ENCODE measurements around the gene EPHA4. TPM values are rescaled to one million over a fixed set of nuclear protein-coding genes. Genes with fewer than 3 reads are reported as not detected.

Gene EPHA4
- total and polyA plus RNA-seq, 4 donors = 54.5 to 60.9 (median 57.2) TPM

DNA sequence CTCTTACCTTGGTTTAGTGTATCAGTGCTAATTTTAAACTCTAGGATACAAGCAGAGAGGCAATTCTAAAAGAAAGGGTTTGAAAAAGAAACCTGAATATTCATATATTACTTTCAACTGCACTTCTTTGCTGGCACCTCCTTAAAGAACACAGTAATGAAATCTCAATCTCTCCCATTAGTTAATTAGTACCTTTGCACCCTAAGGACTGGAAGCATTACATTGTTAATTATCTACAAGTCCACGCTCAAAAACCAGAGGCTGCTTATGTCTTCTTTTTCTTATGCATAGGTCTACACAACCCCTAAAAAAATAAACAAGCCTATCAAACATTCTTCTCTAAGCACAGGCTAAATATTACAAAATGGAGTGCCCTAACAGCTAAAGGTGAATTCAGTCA lies 20.2 kb downstream of the EPHA4 start:
- Histone ChIP-seq H3K9me3 (ENCODE audit: control insufficient read depth, insufficient read depth, low read length) (no peaks in the 10 kb centered on the region), H3K36me3 (ENCODE audit: control insufficient read depth, insufficient read depth, low read length) (no peaks in the 10 kb centered on the region), H3K4me1 (ENCODE audit: control insufficient read depth, insufficient read depth, low read length) (peaks cover 8% of the 10 kb centered on the region), H3K27me3 (ENCODE audit: control insufficient read depth, insufficient read depth, low read length) (no peaks in the 10 kb centered on the region), H3K4me3 (ENCODE audit: low read depth, low read length) (no peak overlapping the region), H3K27ac (ENCODE audit: low read depth, low read length) (no peak overlapping the region)
- no peak for DNase-seq (ENCODE audit: low read depth in 4 of 6, low spot score in 6 of 6)
- whole genome bisulfite sequencing (ENCODE audit: insufficient coverage) = 100% methylated on average over 1 of the region's 1 CpG

DNA sequence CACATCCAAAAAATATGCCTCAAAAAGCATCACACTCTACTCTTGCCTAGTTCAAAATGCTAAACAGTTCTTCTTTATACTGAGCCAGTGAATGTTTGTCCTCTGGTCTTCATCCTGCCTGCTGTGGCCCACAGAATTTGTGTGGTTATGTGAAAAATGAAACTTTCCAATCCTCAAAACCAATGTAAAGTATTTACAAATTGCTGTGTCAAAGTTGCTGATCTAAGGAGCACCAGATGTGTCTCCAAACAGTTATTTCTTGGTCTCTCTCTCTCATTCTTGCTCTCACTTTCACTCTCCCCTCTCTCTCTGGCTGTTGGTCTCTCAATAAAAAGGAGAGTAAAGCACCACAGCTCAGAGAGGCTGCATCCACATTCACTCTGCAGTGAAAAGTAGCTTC lies 23.0 kb downstream of the EPHA4 start:
- H3K36me3 ChIP-seq (ENCODE audit: control insufficient read depth, insufficient read depth, low read length) = no peaks in the 10 kb centered on the region
- H3K27me3 ChIP-seq (ENCODE audit: control insufficient read depth, insufficient read depth, low read length) = no peaks in the 10 kb centered on the region
- H3K9me3 ChIP-seq (ENCODE audit: control insufficient read depth, insufficient read depth, low read length) = no peaks in the 10 kb centered on the region
- no peak for DNase-seq (ENCODE audit: low read depth in 4 of 6, low spot score in 6 of 6)
- no peaks in the 10 kb centered on the region for H3K4me1 ChIP-seq (ENCODE audit: control insufficient read depth, insufficient read depth, low read length)
- no peak overlapping the region for H3K27ac ChIP-seq (ENCODE audit: low read depth, low read length)
- H3K4me3 ChIP-seq (ENCODE audit: low read depth, low read length) = no peak overlapping the region

DNA sequence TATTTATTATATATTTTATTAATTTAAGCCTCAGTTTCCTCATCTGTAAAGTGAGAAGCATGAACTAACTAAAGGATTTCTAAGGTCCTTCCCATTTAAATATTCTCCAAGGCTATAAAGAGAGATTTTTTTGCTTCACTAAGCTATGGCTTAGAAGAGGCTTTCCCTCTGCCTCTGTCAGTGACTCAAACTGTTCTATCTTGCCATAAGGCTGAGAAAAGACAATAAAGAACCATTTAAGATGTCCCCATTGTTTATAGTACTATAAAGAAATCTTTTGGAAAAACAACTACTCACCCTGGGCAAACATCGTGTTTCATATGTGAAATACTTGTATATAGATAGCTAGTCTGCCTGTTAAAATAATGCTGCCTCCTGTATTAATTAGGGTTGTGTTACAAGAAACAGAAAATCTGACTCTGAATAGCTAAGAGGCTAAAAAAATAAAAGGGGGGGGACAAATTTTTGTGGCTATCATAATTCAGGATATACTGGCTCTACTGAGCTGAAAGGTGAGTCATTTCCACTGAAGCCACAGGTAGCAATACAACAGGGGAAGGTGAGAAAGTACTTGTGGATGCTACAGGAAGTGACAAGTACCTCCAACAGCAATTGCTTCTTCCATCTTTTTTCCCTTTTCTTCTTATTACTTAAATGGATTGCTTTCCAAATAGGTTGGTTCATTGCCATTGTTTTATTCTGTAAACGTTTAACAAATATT lies 25.4 kb downstream of the EPHA4 start:
- Histone ChIP-seq H3K36me3 (ENCODE audit: control insufficient read depth, insufficient read depth, low read length) (no peaks in the 10 kb centered on the region), H3K27me3 (ENCODE audit: control insufficient read depth, insufficient read depth, low read length) (no peaks in the 10 kb centered on the region), H3K4me1 (ENCODE audit: control insufficient read depth, insufficient read depth, low read length) (no peaks in the 10 kb centered on the region), H3K4me3 (ENCODE audit: low read depth, low read length) (no peak overlapping the region), H3K9me3 (ENCODE audit: control insufficient read depth, insufficient read depth, low read length) (no peaks in the 10 kb centered on the region), H3K27ac (ENCODE audit: low read depth, low read length) (no peak overlapping the region)
- WGBS (ENCODE audit: insufficient coverage) = no CpG with 5 or more reads among the region's 2 CpGs
- no peak for DNase-seq (ENCODE audit: low read depth in 4 of 6, low spot score in 6 of 6)

DNA sequence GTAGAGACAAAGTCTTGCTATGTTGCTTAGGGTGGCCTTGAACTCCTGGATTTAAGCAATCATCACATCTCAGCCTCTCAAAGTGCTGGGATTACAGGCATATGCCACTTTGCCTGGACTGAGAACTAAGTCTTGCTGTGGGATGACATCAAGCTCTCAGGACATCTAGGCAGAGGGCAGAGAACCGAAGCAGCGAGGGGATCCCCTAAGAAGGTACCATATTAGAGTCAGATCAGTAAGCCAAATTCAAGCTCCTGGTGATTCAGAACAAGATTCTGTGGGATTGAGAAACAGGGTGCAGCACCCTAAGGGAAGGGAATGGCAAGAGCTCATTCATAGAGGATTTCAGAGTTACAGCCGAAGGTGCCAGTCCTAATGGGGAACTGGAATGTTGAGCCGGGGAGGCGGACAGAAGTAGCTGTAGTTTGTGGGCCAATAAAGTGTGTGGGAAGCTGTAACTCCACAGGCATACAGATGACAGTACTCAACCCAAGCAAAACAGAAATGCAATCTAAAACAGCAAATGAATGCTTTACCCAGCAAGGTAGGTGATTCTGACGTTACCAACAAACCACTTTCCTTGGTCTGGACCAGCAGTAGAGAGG lies 30.9 kb downstream of the EPHA4 start:
- DNase-seq (ENCODE audit: low read depth in 4 of 6, low spot score in 6 of 6) = no peak
- no peak overlapping the region for H3K27ac ChIP-seq (ENCODE audit: low read depth, low read length)
- WGBS (ENCODE audit: insufficient coverage) = 95% methylated on average over 3 of the region's 6 CpGs

DNA sequence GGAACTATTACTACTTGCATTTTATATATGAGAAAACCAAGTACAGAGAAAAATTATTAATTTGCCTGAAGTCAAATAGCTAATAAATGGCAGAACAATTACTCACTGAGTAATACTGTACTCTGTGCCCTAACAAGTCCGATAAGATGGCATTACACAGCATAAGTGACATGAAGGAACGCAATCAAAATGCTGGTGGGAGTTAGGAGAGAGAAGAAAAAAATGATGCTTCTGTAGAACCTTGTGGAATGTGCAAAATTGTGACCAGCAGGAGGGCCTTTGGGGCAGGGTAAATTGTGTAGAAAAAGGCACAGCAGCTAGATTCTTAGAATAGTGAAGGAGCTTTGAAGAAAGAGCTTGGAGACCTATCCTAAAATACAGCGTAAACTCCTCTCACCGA lies 32.9 kb downstream of the EPHA4 start:
- Histone ChIP-seq H3K4me1 (ENCODE audit: control insufficient read depth, insufficient read depth, low read length) (no peaks in the 10 kb centered on the region), H3K27me3 (ENCODE audit: control insufficient read depth, insufficient read depth, low read length) (no peaks in the 10 kb centered on the region), H3K9me3 (ENCODE audit: control insufficient read depth, insufficient read depth, low read length) (no peaks in the 10 kb centered on the region), H3K36me3 (ENCODE audit: control insufficient read depth, insufficient read depth, low read length) (no peaks in the 10 kb centered on the region), H3K4me3 (ENCODE audit: low read depth, low read length) (no peak overlapping the region), H3K27ac (ENCODE audit: low read depth, low read length) (no peak overlapping the region)
- no peak for DNase-seq (ENCODE audit: low read depth in 4 of 6, low spot score in 6 of 6)
- 100% methylated on average over 2 of the region's 4 CpGs for WGBS (ENCODE audit: insufficient coverage)

More for the DNA sequence above, 30.9 kb downstream of the EPHA4 start:
- Histone ChIP-seq H3K9me3 (ENCODE audit: control insufficient read depth, insufficient read depth, low read length) (no peaks in the 10 kb centered on the region), H3K36me3 (ENCODE audit: control insufficient read depth, insufficient read depth, low read length) (no peaks in the 10 kb centered on the region), H3K4me3 (ENCODE audit: low read depth, low read length) (no peak overlapping the region), H3K27me3 (ENCODE audit: control insufficient read depth, insufficient read depth, low read length) (no peaks in the 10 kb centered on the region), H3K4me1 (ENCODE audit: control insufficient read depth, insufficient read depth, low read length) (no peaks in the 10 kb centered on the region)

DNA sequence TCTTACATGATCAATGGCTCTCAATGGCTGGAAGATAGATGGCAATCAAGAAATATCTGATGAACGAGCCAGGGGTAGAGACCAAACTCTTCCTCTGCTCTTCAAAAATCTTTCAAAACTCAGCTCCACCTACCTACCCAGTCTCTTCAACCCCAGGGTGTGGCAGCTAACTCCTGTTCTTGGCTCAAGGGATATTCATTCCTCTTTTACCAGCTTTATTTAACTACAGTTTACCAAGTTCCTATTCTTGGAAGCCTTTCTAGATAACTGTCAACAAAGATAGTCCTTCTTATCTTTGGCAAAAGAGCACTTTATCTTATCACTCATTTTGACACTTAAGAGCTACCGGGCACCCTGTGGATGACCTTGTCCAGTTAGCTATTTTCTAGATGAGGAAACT lies 36.3 kb downstream of the EPHA4 start:
- H3K27ac ChIP-seq (ENCODE audit: low read depth, low read length) = no peak overlapping the region
- no peaks in the 10 kb centered on the region for H3K27me3 ChIP-seq (ENCODE audit: control insufficient read depth, insufficient read depth, low read length)
- H3K9me3 ChIP-seq (ENCODE audit: control insufficient read depth, insufficient read depth, low read length) = no peaks in the 10 kb centered on the region
- H3K36me3 ChIP-seq (ENCODE audit: control insufficient read depth, insufficient read depth, low read length) = no peaks in the 10 kb centered on the region
- peaks cover 6% of the 10 kb centered on the region for H3K4me1 ChIP-seq (ENCODE audit: control insufficient read depth, insufficient read depth, low read length)
- no peak for DNase-seq (ENCODE audit: low read depth in 4 of 6, low spot score in 6 of 6)
- no peak overlapping the region for H3K4me3 ChIP-seq (ENCODE audit: low read depth, low read length)
- WGBS (ENCODE audit: insufficient coverage) = 80% methylated on average over 1 of the region's 2 CpGs

DNA sequence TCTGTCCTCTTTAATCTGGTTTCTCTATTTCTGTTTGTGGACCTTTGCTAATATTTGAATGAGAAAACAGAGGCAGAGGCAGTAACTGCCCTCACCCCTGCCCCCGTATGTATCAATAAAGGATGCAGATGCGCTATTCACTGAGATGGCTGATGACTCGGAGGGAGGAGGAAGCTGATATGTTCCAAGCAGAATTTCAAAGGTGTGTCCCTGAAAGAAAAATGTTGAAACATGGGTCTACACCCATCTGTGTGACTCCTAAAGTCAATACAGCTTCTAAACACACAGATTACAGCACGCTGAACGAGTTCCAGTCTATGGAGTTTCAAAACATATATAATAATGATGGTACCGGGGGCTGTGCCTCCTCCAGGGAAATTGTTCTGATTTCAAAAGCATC lies 38.8 kb downstream of the EPHA4 start:
- Histone ChIP-seq H3K36me3 (ENCODE audit: control insufficient read depth, insufficient read depth, low read length) (no peaks in the 10 kb centered on the region), H3K27ac (ENCODE audit: low read depth, low read length) (no peak overlapping the region), H3K4me1 (ENCODE audit: control insufficient read depth, insufficient read depth, low read length) (peaks cover 9% of the 10 kb centered on the region), H3K4me3 (ENCODE audit: low read depth, low read length) (no peak overlapping the region), H3K9me3 (ENCODE audit: control insufficient read depth, insufficient read depth, low read length) (no peaks in the 10 kb centered on the region), H3K27me3 (ENCODE audit: control insufficient read depth, insufficient read depth, low read length) (no peaks in the 10 kb centered on the region)
- WGBS (ENCODE audit: insufficient coverage) = 89% methylated on average over 3 of the region's 6 CpGs
- no peak for DNase-seq (ENCODE audit: low read depth in 4 of 6, low spot score in 6 of 6)

DNA sequence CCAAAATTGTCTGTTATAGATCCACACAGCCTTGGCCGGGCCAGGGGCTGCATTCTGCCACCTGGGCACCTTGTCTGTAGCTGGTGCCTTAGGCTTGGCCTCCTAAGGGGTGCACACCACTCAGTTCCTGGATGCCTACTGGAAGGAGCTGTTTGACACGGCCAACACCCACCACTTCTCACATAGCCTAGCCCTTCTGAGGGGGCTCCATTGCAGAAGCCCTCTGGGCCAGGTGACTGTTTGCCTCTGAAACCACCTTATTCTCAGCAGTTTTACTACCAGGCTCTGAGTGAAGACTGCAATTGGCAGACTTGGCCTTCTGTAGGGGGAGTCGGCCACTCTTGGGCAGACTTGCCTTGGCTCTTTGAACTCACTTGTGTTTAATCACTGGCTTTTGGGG lies 39.5 kb downstream of the EPHA4 start:
- H3K4me3 ChIP-seq (ENCODE audit: low read depth, low read length) = no peak overlapping the region
- no peaks in the 10 kb centered on the region for H3K27me3 ChIP-seq (ENCODE audit: control insufficient read depth, insufficient read depth, low read length)
- peaks cover 9% of the 10 kb centered on the region for H3K4me1 ChIP-seq (ENCODE audit: control insufficient read depth, insufficient read depth, low read length)
- no peaks in the 10 kb centered on the region for H3K36me3 ChIP-seq (ENCODE audit: control insufficient read depth, insufficient read depth, low read length)
- WGBS (ENCODE audit: insufficient coverage) = 94% methylated on average over 1 of the region's 3 CpGs
- no peaks in the 10 kb centered on the region for H3K9me3 ChIP-seq (ENCODE audit: control insufficient read depth, insufficient read depth, low read length)
- DNase-seq (ENCODE audit: low read depth in 4 of 6, low spot score in 6 of 6) = no peak
- no peak overlapping the region for H3K27ac ChIP-seq (ENCODE audit: low read depth, low read length)

DNA sequence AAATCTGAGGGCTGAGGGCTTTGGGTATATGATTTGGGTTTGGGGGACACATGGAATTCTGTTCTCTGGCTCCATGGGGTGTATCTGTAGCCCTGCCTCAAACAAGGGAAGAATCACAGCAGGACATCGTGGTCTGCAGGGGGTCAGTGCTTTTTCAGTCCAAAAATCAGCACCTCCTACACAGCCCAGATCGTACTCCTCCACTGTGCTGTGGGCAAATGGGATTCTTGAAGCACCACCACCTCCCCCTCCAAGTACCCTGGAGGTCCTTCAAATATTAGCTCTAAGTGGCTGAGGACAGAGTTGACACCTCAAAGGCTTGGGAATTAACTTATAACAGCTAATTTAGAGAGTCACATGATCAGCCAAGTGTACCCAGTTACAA lies 41.5 kb downstream of the EPHA4 start:
- peaks cover 12% of the 10 kb centered on the region for H3K4me1 ChIP-seq (ENCODE audit: control insufficient read depth, insufficient read depth, low read length)
- no peaks in the 10 kb centered on the region for H3K27me3 ChIP-seq (ENCODE audit: control insufficient read depth, insufficient read depth, low read length)
- H3K27ac ChIP-seq (ENCODE audit: low read depth, low read length) = no peak overlapping the region
- no peak overlapping the region for H3K4me3 ChIP-seq (ENCODE audit: low read depth, low read length)
- no CpG with 5 or more reads among the region's 2 CpGs for WGBS (ENCODE audit: insufficient coverage)
- H3K36me3 ChIP-seq (ENCODE audit: control insufficient read depth, insufficient read depth, low read length) = no peaks in the 10 kb centered on the region
- no peaks in the 10 kb centered on the region for H3K9me3 ChIP-seq (ENCODE audit: control insufficient read depth, insufficient read depth, low read length)
- DNase-seq (ENCODE audit: low read depth in 4 of 6, low spot score in 6 of 6) = no peak

DNA sequence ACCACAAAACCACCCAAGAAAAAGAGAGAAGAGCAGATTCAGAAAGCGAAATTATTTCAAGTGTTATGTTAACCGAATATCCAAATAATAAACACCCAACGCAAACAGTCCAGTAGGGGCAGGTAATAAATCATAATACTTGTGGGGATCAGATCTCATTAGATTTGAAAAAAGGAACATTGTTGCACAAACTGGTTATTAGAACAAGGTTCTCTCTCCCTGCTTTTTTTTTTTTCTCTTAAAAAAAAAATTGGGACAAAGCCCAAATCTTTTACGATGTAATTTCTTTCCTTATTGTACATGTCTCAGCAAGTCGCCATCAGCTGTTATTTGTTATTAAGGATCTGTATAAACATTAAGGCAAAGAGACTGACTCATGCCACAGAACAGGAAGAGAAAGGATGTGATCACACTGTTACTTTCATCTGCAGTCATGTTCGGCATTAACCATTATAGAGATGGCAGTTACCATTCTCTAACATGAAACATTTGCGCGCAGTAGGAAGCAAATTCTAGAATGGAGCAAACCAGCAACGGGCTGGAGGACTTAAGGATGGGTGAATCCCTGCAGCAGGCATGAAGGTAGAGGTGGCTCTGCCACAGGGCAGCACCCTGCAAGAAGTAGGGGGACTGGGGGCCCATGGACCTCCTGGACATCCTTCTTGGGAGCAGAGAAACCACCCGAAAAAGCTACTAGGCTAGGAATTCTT lies 42.0 kb downstream of the EPHA4 start:
- Histone ChIP-seq H3K4me1 (ENCODE audit: control insufficient read depth, insufficient read depth, low read length) (peaks cover 12% of the 10 kb centered on the region), H3K9me3 (ENCODE audit: control insufficient read depth, insufficient read depth, low read length) (no peaks in the 10 kb centered on the region), H3K27ac (ENCODE audit: low read depth, low read length) (no peak overlapping the region), H3K4me3 (ENCODE audit: low read depth, low read length) (no peak overlapping the region), H3K36me3 (ENCODE audit: control insufficient read depth, insufficient read depth, low read length) (no peaks in the 10 kb centered on the region), H3K27me3 (ENCODE audit: control insufficient read depth, insufficient read depth, low read length) (no peaks in the 10 kb centered on the region)
- WGBS (ENCODE audit: insufficient coverage) = 91% methylated on average over 4 of the region's 10 CpGs
- DNase-seq (ENCODE audit: low read depth in 4 of 6, low spot score in 6 of 6) = peak in 1 of 6 donors; percentile 31

Data from spinal cord (tissue), 10 donors.